WTC11 (cell line): ENCODE data around the gene MRPL33.

Source experiments
- CTCF ChIP-seq: fragments of 200-600 bp; IDR thresholded peaks from 2 replicates; pipeline ENCODE4 v1.8.0; 2022; ENCODE audit warnings: antibody characterized with exemption
- FOXP1 ChIP-seq: sonication (generic); formaldehyde crosslinking; IDR thresholded peaks from 2 replicates; pipeline ENCODE4 v1.8.0; 2022; ENCODE audit warnings: missing genetic modification reagents, mild to moderate bottlenecking, moderate library complexity, borderline replicate concordance
- HMGXB4 ChIP-seq: sonication (generic); formaldehyde crosslinking; IDR thresholded peaks from 2 replicates; pipeline ENCODE4 v1.8.1; 2023; ENCODE audit warnings: mild to moderate bottlenecking, moderate library complexity, missing genetic modification reagents
- MAX ChIP-seq: sonication (generic); formaldehyde crosslinking; IDR thresholded peaks from 2 replicates; pipeline ENCODE4 v1.8.0; 2022; ENCODE audit warnings: mild to moderate bottlenecking, missing genetic modification reagents
- SP1 ChIP-seq: sonication (generic); formaldehyde crosslinking; conservative IDR thresholded peaks from 2 replicates; pipeline ENCODE4 v1.8.1; 2022; ENCODE audit warnings: missing genetic modification reagents
- ZMAT4 ChIP-seq: fragments of 250-450 bp; sonication (Bioruptor Pico); IDR thresholded peaks from 2 replicates; pipeline ENCODE4 v1.9.0; 2021; ENCODE audit warnings: mild to moderate bottlenecking
- ZNF423 ChIP-seq: fragments of 250-450 bp; sonication (Bioruptor Pico); IDR thresholded peaks from 2 replicates; pipeline ENCODE4 v2.1.2; 2022; ENCODE audit warnings: mild to moderate bottlenecking, moderate library complexity
- ZNF512 ChIP-seq: sonication (generic); formaldehyde crosslinking; IDR thresholded peaks from 2 replicates; pipeline ENCODE4 v1.8.1; 2022; ENCODE audit warnings: missing genetic modification reagents, borderline replicate concordance
- ZSCAN18 ChIP-seq: fragments of 250-450 bp; sonication (Bioruptor Pico); IDR thresholded peaks from 2 replicates; pipeline ENCODE4 v2.1.2; 2022; ENCODE audit warnings: mild to moderate bottlenecking, moderate library complexity

- TF ChIP-seq CTCF = no peak
- no peak for TF ChIP-seq MAX (CRISPR knock-in tag)
- no peak for TF ChIP-seq ZNF512
- no peak for TF ChIP-seq ZNF423 (CRISPR knock-in tag)
- no peak for TF ChIP-seq HMGXB4
- TF ChIP-seq FOXP1 (CRISPR knock-in tag) = no peak
- TF ChIP-seq ZMAT4 = no peak
- no peak for TF ChIP-seq SP1 (CRISPR knock-in tag)
- no peak for TF ChIP-seq ZSCAN18 (CRISPR knock-in tag)
Measured at GRCh38 chr2:27746325-27746724, 25.2 kb upstream of the MRPL33 start.
